A673 (cell line): Measurements from ENCODE around the gene USF2. TPM values are rescaled to one million over a fixed set of nuclear protein-coding genes. Genes with fewer than 3 reads are reported as not detected.
A peak's percentile ranks its signal among the peaks of the same experiment; 100 is the strongest.
"Not testable (repeated sequence)": the region's sequence is repeated elsewhere in the genome, so short reads cannot be mapped to it uniquely, and the experiment has no call there.

Source experiments
- BruUV-seq: library from RNA; stranded (reverse); fragments of 400-500 nt; replicated peaks from 2 replicates; lab custom pipeline; 2021; lab: Mats Ljungman, UMichigan
- CTCF ChIA-PET: fragments of 300-600 bp; sonication (Branson Sonifier 250); formaldehyde crosslinking; loops from one replicate; lab custom pipeline; 2022; ENCODE audit warnings: antibody characterized with exemption; lab: Charles Lee
- POLR2A ChIA-PET: fragments of 300-600 bp; sonication (Branson Sonifier 250); formaldehyde crosslinking; loops from one replicate; lab custom pipeline; 2022; ENCODE audit warnings: antibody characterized with exemption; ENCODE audit not compliant: low non-redundant PET; lab: Charles Lee
- DNase-seq: peaks from one replicate; pipeline ENCODE4 v3.0.0-alpha.2; 2015; ENCODE audit warnings: low spot score
- H3K27ac ChIP-seq: fragments of 200-600 bp; sonication (generic); 2 replicates; pipeline ENCODE4 v1.5.1; 2016; ENCODE audit warnings: mixed run types, low read depth, mild to moderate bottlenecking, mixed read lengths, antibody characterized with exemption, low read length; ENCODE audit not compliant: poor library complexity, severe bottlenecking
- H3K27me3 ChIP-seq: fragments of 200-600 bp; sonication (generic); replicated peaks from 2 replicates; pipeline ENCODE4 v1.6.1; 2017; ENCODE audit warnings: mixed run types, low read depth, mild to moderate bottlenecking, mixed read lengths, antibody characterized with exemption, low read length; ENCODE audit not compliant: insufficient read depth, poor library complexity
- H3K36me3 ChIP-seq: fragments of 200-600 bp; sonication (generic); 2 replicates; pipeline ENCODE4 v1.6.1; 2016; ENCODE audit warnings: mixed run types, mild to moderate bottlenecking, mixed read lengths, antibody characterized with exemption, low read length; ENCODE audit not compliant: insufficient read depth, poor library complexity, severe bottlenecking
- H3K4me1 ChIP-seq: fragments of 200-600 bp; sonication (generic); 2 replicates; pipeline ENCODE4 v1.6.1; 2017; ENCODE audit warnings: mixed run types, mild to moderate bottlenecking, mixed read lengths, antibody characterized with exemption, low read length; ENCODE audit not compliant: insufficient read depth, poor library complexity, severe bottlenecking
- H3K4me3 ChIP-seq: fragments of 200-600 bp; sonication (generic); 2 replicates; pipeline ENCODE4 v1.5.1; 2016; ENCODE audit warnings: low read depth, mixed run types, mild to moderate bottlenecking, mixed read lengths, low read length; ENCODE audit not compliant: poor library complexity, severe bottlenecking
- H3K9me3 ChIP-seq: fragments of 200-600 bp; sonication (generic); 2 replicates; pipeline ENCODE4 v1.6.1; 2016; ENCODE audit warnings: mixed run types, low read depth, mild to moderate bottlenecking, mixed read lengths, antibody characterized with exemption, low read length; ENCODE audit not compliant: poor library complexity, severe bottlenecking
- CTCF ChIP-seq: fragments of 300-800, 200-600 bp; sonication (generic); conservative IDR thresholded peaks from 2 replicates; pipeline ENCODE4 v1.5.1; 2017; ENCODE audit warnings: low read depth, mild to moderate bottlenecking, antibody characterized with exemption, low read length, moderate library complexity, mixed read lengths
- EZH2 ChIP-seq: fragments of 200-600 bp; sonication (generic); IDR thresholded peaks from 2 replicates; pipeline ENCODE4 v1.6.1; 2017; ENCODE audit warnings: borderline replicate concordance, low read depth, mild to moderate bottlenecking, mixed read lengths, antibody characterized with exemption, low read length; ENCODE audit not compliant: poor library complexity, severe bottlenecking
- intact Hi-C: fragments of 100-400 bp; cut with micrococcal nuclease; formaldehyde crosslinking; loops from one replicate; pipeline ENCODE4 v1.10.0; 2022; ENCODE audit not compliant: unreplicated experiment
- total RNA-seq: library from RNA; stranded (reverse); gene quantifications from 2 replicates; pipeline ENCODE4 v1.2.3, GENCODE V29; 2021

The USF2 gene
- total RNA-seq, 1 experiment from 2014 or later = 82.0 TPM

GRCh38 chr19:35232912-35233311 lies 35.9 kb upstream of the USF2 start:
- H3K4me3 ChIP-seq = no peak overlapping the region
- ChIA-PET POLR2A (no interaction called here), CTCF (no interaction called here)
- no peak for DNase-seq
- H3K27ac ChIP-seq = no peak overlapping the region
- BruUV-seq = no TSS peak
- TF ChIP-seq CTCF (no peak), EZH2 (no peak)
- no peaks in the 10 kb centered on the region for H3K36me3 ChIP-seq
- intact Hi-C loops = no loop called here
- H3K27me3 ChIP-seq = no peaks in the 10 kb centered on the region
- no peaks in the 10 kb centered on the region for H3K4me1 ChIP-seq
- H3K9me3 ChIP-seq = no peaks in the 10 kb centered on the region

- intact Hi-C loops = no loop called here
- Histone ChIP-seq H3K27me3 (peaks cover 15% of the 10 kb centered on the region), H3K36me3 (no peaks in the 10 kb centered on the region), H3K4me1 (no peaks in the 10 kb centered on the region), H3K27ac (no peak overlapping the region), H3K4me3 (no peak overlapping the region), H3K9me3 (peaks cover 4% of the 10 kb centered on the region)
- peak; percentile 14 for DNase-seq
- no TSS peak for BruUV-seq
- TF ChIP-seq EZH2 (no peak), CTCF (0 out of 2 replicates have a peak, but pooled peaks have one; percentile 14)
- CTCF ChIA-PET = no interaction called here
- POLR2A ChIA-PET = no interaction called here
These were observed 31.9 kb upstream of the USF2 start for GRCh38 chr19:35236638-35237400.

- not testable (repeated sequence) for BruUV-seq
These were observed 29.2 kb upstream of the USF2 start for GRCh38 chr19:35239597-35239996.

GRCh38 chr19:35240327-35240726 lies 28.4 kb upstream of the USF2 start:
- BruUV-seq = no TSS peak

More at GRCh38 chr19:35239597-35239996, 29.2 kb upstream of the USF2 start:
- H3K27ac ChIP-seq, POLR2A ChIA-PET, H3K9me3 ChIP-seq, H3K36me3 ChIP-seq, intact Hi-C loops, DNase-seq, H3K4me1 ChIP-seq, CTCF ChIA-PET, H3K4me3 ChIP-seq: not testable (repeated sequence)
- H3K27me3 ChIP-seq = peaks cover 23% of the 10 kb centered on the region

More at GRCh38 chr19:35240327-35240726, 28.4 kb upstream of the USF2 start:
- Histone ChIP-seq H3K27me3 (peaks cover 27% of the 10 kb centered on the region), H3K9me3 (peaks cover 9% of the 10 kb centered on the region), H3K4me3 (no peak overlapping the region), H3K27ac (no peak overlapping the region), H3K4me1 (no peaks in the 10 kb centered on the region), H3K36me3 (no peaks in the 10 kb centered on the region)
- no peak for TF ChIP-seq CTCF
- TF ChIP-seq EZH2 = no peak
- ChIA-PET POLR2A (no interaction called here), CTCF (no interaction called here)
- DNase-seq = no peak
- intact Hi-C loops = loop anchor here (10.0 kb wide), 1 partner anchor 86 kb away; the partner anchor contains the start of gene FXYD5
